Upper lobe of left lung (tissue), 4 donors: ENCODE data around the gene KIF23.

Source experiments
- EP300 ChIP-seq, 4 donors: sonication (generic); formaldehyde crosslinking; IDR thresholded peaks; one replicate each; pipeline ENCODE4 v1.5.1; 2017; ENCODE audit warnings: antibody characterized with exemption in 4 of 4, control low read depth in 2 of 4
- POLR2A ChIP-seq, 4 donors: fragments of 450-650 bp; IDR thresholded peaks; one replicate each; pipeline ENCODE4 v1.5.1; 2016 to 2017; ENCODE audit warnings: antibody characterized with exemption in 4 of 4, mild to moderate bottlenecking in 2 of 4
- POLR2AphosphoS5 ChIP-seq, 2 donors: sonication (generic); formaldehyde crosslinking; IDR thresholded peaks; one replicate each; pipeline ENCODE4 v1.5.1; 2017; ENCODE audit warnings: antibody characterized with exemption in 2 of 2
- TF ChIP-seq, protein P1 (sequence below), 6 experiments: fragments of 450-650 bp in 4 of 6; fragments of 200-600 bp in 2 of 6; sonication (generic) in 2 of 6; IDR thresholded peaks; one replicate each; pipeline ENCODE4 v1.5.1; 2016 to 2019; ENCODE audit warnings: antibody characterized with exemption in 6 of 6

GRCh38 chr15:69491038-69491505, 76.9 kb downstream of the KIF23 start:
- TF ChIP-seq POLR2A (IDR thresholded peaks at IDR 0.05) (no peak), EP300 (IDR thresholded peaks at IDR 0.05) (no peak), POLR2AphosphoS5 (IDR thresholded peaks at IDR 0.05) (no peak)
- TF ChIP-seq, protein P1, sequence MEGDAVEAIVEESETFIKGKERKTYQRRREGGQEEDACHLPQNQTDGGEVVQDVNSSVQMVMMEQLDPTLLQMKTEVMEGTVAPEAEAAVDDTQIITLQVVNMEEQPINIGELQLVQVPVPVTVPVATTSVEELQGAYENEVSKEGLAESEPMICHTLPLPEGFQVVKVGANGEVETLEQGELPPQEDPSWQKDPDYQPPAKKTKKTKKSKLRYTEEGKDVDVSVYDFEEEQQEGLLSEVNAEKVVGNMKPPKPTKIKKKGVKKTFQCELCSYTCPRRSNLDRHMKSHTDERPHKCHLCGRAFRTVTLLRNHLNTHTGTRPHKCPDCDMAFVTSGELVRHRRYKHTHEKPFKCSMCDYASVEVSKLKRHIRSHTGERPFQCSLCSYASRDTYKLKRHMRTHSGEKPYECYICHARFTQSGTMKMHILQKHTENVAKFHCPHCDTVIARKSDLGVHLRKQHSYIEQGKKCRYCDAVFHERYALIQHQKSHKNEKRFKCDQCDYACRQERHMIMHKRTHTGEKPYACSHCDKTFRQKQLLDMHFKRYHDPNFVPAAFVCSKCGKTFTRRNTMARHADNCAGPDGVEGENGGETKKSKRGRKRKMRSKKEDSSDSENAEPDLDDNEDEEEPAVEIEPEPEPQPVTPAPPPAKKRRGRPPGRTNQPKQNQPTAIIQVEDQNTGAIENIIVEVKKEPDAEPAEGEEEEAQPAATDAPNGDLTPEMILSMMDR (IDR thresholded peaks at IDR 0.05), result no peak
